ENCODE data around the gene LTK. TPM values are rescaled to one million over a fixed set of nuclear protein-coding genes. Genes with fewer than 3 reads are reported as not detected.

Gene LTK
- total RNA-seq, 1 donor, result not detected

- Histone ChIP-seq H3K36me3 (ENCODE audit: insufficient read depth, low read length) (no peaks in the 10 kb centered on the region), H3K4me3 (ENCODE audit: insufficient read depth, low read length) (peak overlapping the region; percentile 40), H3K79me2 (ENCODE audit: insufficient read depth, low read length) (peaks cover 24% of the 10 kb centered on the region), H4K20me1 (ENCODE audit: insufficient read depth, low read length) (no peaks in the 10 kb centered on the region), H3K9me3 (ENCODE audit: low read depth, low read length) (no peaks in the 10 kb centered on the region), H3K27me3 (ENCODE audit: insufficient read depth, low read length) (no peaks in the 10 kb centered on the region), H3K27ac (ENCODE audit: low read depth, low read length) (no peak overlapping the region), H2AFZ (ENCODE audit: low read length) (peak overlapping the region; percentile 57), H3K4me2 (ENCODE audit: insufficient read depth, low read length) (peak overlapping the region; percentile 85), H3K4me1 (ENCODE audit: insufficient read depth, low read length) (no peaks in the 10 kb centered on the region)
- no peak for DNase-seq (ENCODE audit: insufficient read length, low spot score, missing footprints)
- TF ChIP-seq, protein P1, sequence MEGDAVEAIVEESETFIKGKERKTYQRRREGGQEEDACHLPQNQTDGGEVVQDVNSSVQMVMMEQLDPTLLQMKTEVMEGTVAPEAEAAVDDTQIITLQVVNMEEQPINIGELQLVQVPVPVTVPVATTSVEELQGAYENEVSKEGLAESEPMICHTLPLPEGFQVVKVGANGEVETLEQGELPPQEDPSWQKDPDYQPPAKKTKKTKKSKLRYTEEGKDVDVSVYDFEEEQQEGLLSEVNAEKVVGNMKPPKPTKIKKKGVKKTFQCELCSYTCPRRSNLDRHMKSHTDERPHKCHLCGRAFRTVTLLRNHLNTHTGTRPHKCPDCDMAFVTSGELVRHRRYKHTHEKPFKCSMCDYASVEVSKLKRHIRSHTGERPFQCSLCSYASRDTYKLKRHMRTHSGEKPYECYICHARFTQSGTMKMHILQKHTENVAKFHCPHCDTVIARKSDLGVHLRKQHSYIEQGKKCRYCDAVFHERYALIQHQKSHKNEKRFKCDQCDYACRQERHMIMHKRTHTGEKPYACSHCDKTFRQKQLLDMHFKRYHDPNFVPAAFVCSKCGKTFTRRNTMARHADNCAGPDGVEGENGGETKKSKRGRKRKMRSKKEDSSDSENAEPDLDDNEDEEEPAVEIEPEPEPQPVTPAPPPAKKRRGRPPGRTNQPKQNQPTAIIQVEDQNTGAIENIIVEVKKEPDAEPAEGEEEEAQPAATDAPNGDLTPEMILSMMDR (IDR thresholded peaks at IDR 0.05; ENCODE audit: extremely low read depth, low read depth, low read length), result no peak
Measured at GRCh38 chr15:41544650-41545015, 31.0 kb upstream of the LTK start.

DNA sequence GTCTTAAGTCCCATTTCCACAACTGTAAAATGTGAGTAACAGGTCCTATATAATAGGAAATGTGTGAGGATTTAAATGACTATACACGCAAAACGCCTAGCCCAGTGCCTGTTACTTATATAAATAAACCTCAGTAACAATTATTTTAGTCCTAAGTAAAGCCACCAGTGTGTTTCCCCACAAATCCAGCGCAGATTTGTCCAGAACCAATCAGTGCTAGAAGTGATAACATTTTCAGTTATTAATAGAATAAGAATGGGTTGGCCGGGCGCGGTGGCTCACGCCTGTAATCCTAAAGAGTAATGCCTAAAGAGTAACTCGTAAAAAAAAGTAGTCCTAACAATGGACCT lies 29.9 kb upstream of the LTK start:
- TF ChIP-seq, protein P1 (IDR thresholded peaks at IDR 0.05; ENCODE audit: extremely low read depth, low read depth, low read length), result no peak
- no peaks in the 10 kb centered on the region for H3K4me1 ChIP-seq (ENCODE audit: insufficient read depth, low read length)
- H4K20me1 ChIP-seq (ENCODE audit: insufficient read depth, low read length), result no peaks in the 10 kb centered on the region
- H2AFZ ChIP-seq (ENCODE audit: low read length), result peak overlapping the region; percentile 97
- peaks cover 24% of the 10 kb centered on the region for H3K79me2 ChIP-seq (ENCODE audit: insufficient read depth, low read length)
- peak overlapping the region; percentile 85 for H3K4me3 ChIP-seq (ENCODE audit: insufficient read depth, low read length)
- peak overlapping the region; percentile 85 for H3K4me2 ChIP-seq (ENCODE audit: insufficient read depth, low read length)
- H3K36me3 ChIP-seq (ENCODE audit: insufficient read depth, low read length), result no peaks in the 10 kb centered on the region
- H3K27ac ChIP-seq (ENCODE audit: low read depth, low read length), result peak overlapping the region; percentile 68
- DNase-seq (ENCODE audit: insufficient read length, low spot score, missing footprints), result peak; percentile 71
- H3K27me3 ChIP-seq (ENCODE audit: insufficient read depth, low read length), result no peaks in the 10 kb centered on the region
- no peaks in the 10 kb centered on the region for H3K9me3 ChIP-seq (ENCODE audit: low read depth, low read length)

DNA sequence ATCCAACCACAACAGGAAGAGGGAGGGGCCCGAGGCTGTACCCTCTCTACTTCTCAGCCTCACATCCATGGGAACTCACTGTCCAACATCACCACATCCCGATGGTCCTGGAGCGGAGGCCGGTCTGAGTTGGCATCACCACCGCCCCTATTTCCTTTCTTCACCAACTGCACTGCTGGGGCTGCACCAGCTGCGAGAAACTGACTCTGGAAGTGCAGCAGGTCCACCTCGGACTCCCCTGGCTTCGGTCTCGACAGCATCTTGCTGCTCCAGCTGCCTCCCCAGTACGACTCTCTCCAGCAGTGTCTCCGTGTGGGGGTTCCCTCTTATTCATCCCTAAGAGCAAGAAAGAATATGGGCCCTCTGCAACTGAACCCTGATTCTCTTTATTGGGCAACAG lies 23.2 kb upstream of the LTK start:
- Histone ChIP-seq H3K9me3 (ENCODE audit: low read depth, low read length) (no peaks in the 10 kb centered on the region), H2AFZ (ENCODE audit: low read length) (no peak overlapping the region), H3K4me2 (ENCODE audit: insufficient read depth, low read length) (no peak overlapping the region), H3K36me3 (ENCODE audit: insufficient read depth, low read length) (peaks cover 38% of the 10 kb centered on the region), H4K20me1 (ENCODE audit: insufficient read depth, low read length) (no peaks in the 10 kb centered on the region), H3K27me3 (ENCODE audit: insufficient read depth, low read length) (no peaks in the 10 kb centered on the region), H3K4me1 (ENCODE audit: insufficient read depth, low read length) (no peaks in the 10 kb centered on the region), H3K4me3 (ENCODE audit: insufficient read depth, low read length) (no peak overlapping the region), H3K79me2 (ENCODE audit: insufficient read depth, low read length) (peaks cover 7% of the 10 kb centered on the region), H3K27ac (ENCODE audit: low read depth, low read length) (no peak overlapping the region)
- TF ChIP-seq, protein P1 (IDR thresholded peaks at IDR 0.05; ENCODE audit: extremely low read depth, low read depth, low read length), result no peak
- DNase-seq (ENCODE audit: insufficient read length, low spot score, missing footprints), result peak; percentile 36

DNA sequence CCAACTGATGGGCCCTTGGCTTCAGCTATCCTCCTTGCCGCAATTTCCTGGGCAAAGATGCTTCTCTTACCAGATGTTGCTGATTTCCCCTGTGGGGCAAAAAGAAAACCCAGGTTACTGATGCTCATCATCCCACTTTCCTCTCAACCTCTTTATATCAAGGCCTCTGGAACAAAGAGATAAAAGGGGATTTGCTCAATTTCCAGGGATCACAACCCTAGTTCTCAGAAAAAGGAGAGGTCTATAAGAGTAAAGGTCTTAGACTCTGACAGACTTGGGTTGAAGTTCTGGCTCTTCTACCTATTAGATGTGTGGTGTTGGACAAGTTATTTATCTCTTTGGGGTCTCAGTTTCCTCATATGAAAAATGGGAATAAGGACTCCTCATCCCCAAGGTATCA lies 21.9 kb upstream of the LTK start:
- TF ChIP-seq, protein P1 (IDR thresholded peaks at IDR 0.05; ENCODE audit: extremely low read depth, low read depth, low read length), result no peak
- Histone ChIP-seq H3K27me3 (ENCODE audit: insufficient read depth, low read length) (no peaks in the 10 kb centered on the region), H4K20me1 (ENCODE audit: insufficient read depth, low read length) (no peaks in the 10 kb centered on the region), H3K36me3 (ENCODE audit: insufficient read depth, low read length) (peaks cover 46% of the 10 kb centered on the region), H2AFZ (ENCODE audit: low read length) (no peak overlapping the region), H3K9me3 (ENCODE audit: low read depth, low read length) (no peaks in the 10 kb centered on the region), H3K4me3 (ENCODE audit: insufficient read depth, low read length) (no peak overlapping the region), H3K79me2 (ENCODE audit: insufficient read depth, low read length) (peaks cover under 1% of the 10 kb centered on the region), H3K4me1 (ENCODE audit: insufficient read depth, low read length) (no peaks in the 10 kb centered on the region), H3K4me2 (ENCODE audit: insufficient read depth, low read length) (no peak overlapping the region), H3K27ac (ENCODE audit: low read depth, low read length) (no peak overlapping the region)
- DNase-seq (ENCODE audit: insufficient read length, low spot score, missing footprints), result no peak

Data from osteoblast (primary cell).